PC-3 (cell line): ENCODE data around the gene PTGER2. TPM values are rescaled to one million over a fixed set of nuclear protein-coding genes. Genes with fewer than 3 reads are reported as not detected.

Source experiments
- ATAC-seq: fragments of 200-7000 bp; cut with Tn5 transposase; 2 replicates; pipeline ENCODE4 v1.9.1; 2020; ENCODE audit warnings: mild to moderate bottlenecking, moderate library complexity
- BruUV-seq: library from RNA; stranded (reverse); fragments of 400-500 nt; replicated peaks from 2 replicates; lab custom pipeline; 2021; lab: Mats Ljungman, UMichigan
- CTCF ChIA-PET: fragments of 300-600 bp; sonication (Branson Sonifier 250); formaldehyde crosslinking; loops from one replicate; lab custom pipeline; 2022; ENCODE audit warnings: antibody characterized with exemption; lab: Charles Lee
- POLR2A ChIA-PET: fragments of 300-600 bp; sonication (Branson Sonifier 250); formaldehyde crosslinking; loops from one replicate; lab custom pipeline; 2022; ENCODE audit warnings: antibody characterized with exemption; ENCODE audit not compliant: unreplicated experiment; lab: Charles Lee
- DNase-seq: peaks from one replicate; pipeline ENCODE4 v3.0.0-alpha.2; 2015
- H2AFZ ChIP-seq: fragments of 300-600 bp; sonication (generic); 2 replicates; pipeline ENCODE4 v1.6.0; 2016; ENCODE audit warnings: antibody characterized with exemption, low read length
- H3F3A ChIP-seq: fragments of 300-600 bp; sonication (generic); one replicate; pipeline ENCODE4 v1.6.0; 2017; ENCODE audit warnings: antibody characterized with exemption, low read length, control low read depth, mild to moderate bottlenecking; ENCODE audit not compliant: unreplicated experiment
- H3K27ac ChIP-seq: fragments of 300-600 bp; sonication (generic); 2 replicates; pipeline ENCODE4 v1.5.1; 2016; ENCODE audit warnings: mild to moderate bottlenecking, low read length
- H3K27me3 ChIP-seq: fragments of 300-600 bp; sonication (generic); 2 replicates; pipeline ENCODE4 v1.6.1; 2016; ENCODE audit warnings: low read length, mixed read lengths
- H3K36me3 ChIP-seq: fragments of 300-600 bp; sonication (generic); 2 replicates; pipeline ENCODE4 v1.6.1; 2016; ENCODE audit warnings: low read depth, mixed run types, low read length, mixed read lengths
- H3K4me1 ChIP-seq: fragments of 300-600 bp; sonication (generic); 2 replicates; pipeline ENCODE4 v1.5.1; 2016; ENCODE audit warnings: low read length; ENCODE audit not compliant: insufficient read depth
- H3K4me2 ChIP-seq: fragments of 300-600 bp; sonication (generic); 2 replicates; pipeline ENCODE4 v1.6.0; 2016; ENCODE audit warnings: low read length
- H3K4me3 ChIP-seq: fragments of 300-600 bp; sonication (generic); 2 replicates; pipeline ENCODE4 v1.5.1; 2016; ENCODE audit warnings: mild to moderate bottlenecking, low read length, mixed read lengths
- H3K79me2 ChIP-seq: fragments of 300-600 bp; sonication (generic); 2 replicates; pipeline ENCODE4 v1.6.1; 2017; ENCODE audit warnings: low read length, mixed read lengths
- H3K9ac ChIP-seq: fragments of 300-600 bp; sonication (generic); 2 replicates; pipeline ENCODE4 v1.6.0; 2016; ENCODE audit warnings: mild to moderate bottlenecking, low read length
- H3K9me2 ChIP-seq: fragments of 300-600 bp; sonication (generic); replicated peaks from 2 replicates; pipeline ENCODE4 v1.6.1; 2016; ENCODE audit warnings: mixed run types, low read length, mixed read lengths
- H3K9me3 ChIP-seq: fragments of 300-600 bp; sonication (generic); 2 replicates; pipeline ENCODE4 v1.6.1; 2016; ENCODE audit warnings: low read length, mixed read lengths
- H4K20me1 ChIP-seq: fragments of 300-600 bp; sonication (generic); 2 replicates; pipeline ENCODE4 v1.6.1; 2016; ENCODE audit warnings: low read length, mixed read lengths
- EZH2 ChIP-seq: fragments of 300-600 bp; sonication (generic); IDR thresholded peaks from one replicate; pipeline ENCODE4 v1.6.1; 2017; ENCODE audit warnings: antibody characterized with exemption, mild to moderate bottlenecking, low read length; ENCODE audit not compliant: unreplicated experiment
- EZH2phosphoT487 ChIP-seq: fragments of 300-600 bp; sonication (generic); IDR thresholded peaks from 2 replicates; pipeline ENCODE4 v1.6.1; 2018; ENCODE audit warnings: mild to moderate bottlenecking, antibody characterized with exemption, low read length, borderline replicate concordance
- intact Hi-C: fragments of 100-400 bp; cut with micrococcal nuclease; formaldehyde crosslinking; loops from 2 replicates; pipeline ENCODE4 v1.9.0; 2023
- total RNA-seq: library from RNA; depleted of rRNA; stranded (reverse); fragments of >200 nt; gene quantifications from 2 replicates; pipeline ENCODE4 v1.2.3, GENCODE V29; 2014
- TF ChIP-seq, protein P1 (sequence below): fragments of 300-600 bp; sonication (generic); conservative IDR thresholded peaks from 2 replicates; pipeline ENCODE4 v1.5.1; 2017; ENCODE audit warnings: antibody characterized with exemption, low read depth, mild to moderate bottlenecking, low read length

Gene PTGER2
- total RNA-seq, 1 experiment from 2014 or later, result 4.7 TPM

DNA sequence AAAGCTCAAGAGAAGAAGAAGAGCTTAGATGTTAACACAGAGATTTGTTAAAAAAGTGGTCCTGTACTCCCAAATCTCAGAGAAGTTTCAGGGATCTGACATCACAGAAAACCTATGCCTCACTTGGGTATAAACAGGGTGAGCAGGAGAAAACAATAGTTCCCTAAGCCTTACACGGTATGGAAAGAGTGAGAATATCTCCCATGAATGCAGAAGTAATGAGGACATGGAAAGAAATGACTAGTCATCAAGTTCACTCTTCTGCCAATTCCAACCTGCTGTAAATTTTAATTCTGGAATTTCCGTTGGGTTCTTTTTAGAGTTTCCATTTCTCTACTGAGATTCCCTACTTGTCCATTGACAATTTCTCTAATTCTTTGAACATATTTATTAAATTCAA, 6.2 kb upstream of the PTGER2 start:
- no peak for DNase-seq
- no peak overlapping the region for H3K27ac ChIP-seq
- ChIA-PET CTCF (no interaction called here), POLR2A (no interaction called here)
- H3K36me3 ChIP-seq, result no peaks in the 10 kb centered on the region
- H3K4me1 ChIP-seq, result 0 out of 2 replicates have a peak, but pooled peaks cover under 1% of the 10 kb centered on the region
- intact Hi-C loops, result no loop called here
- H4K20me1 ChIP-seq, result no peaks in the 10 kb centered on the region
- no peaks in the 10 kb centered on the region for H3F3A ChIP-seq
- H3K9ac ChIP-seq, result no peak overlapping the region
- no peak overlapping the region for H2AFZ ChIP-seq
- H3K4me2 ChIP-seq, result no peak overlapping the region
- ATAC-seq, result no peak
- H3K9me3 ChIP-seq, result no peaks in the 10 kb centered on the region
- H3K9me2 ChIP-seq, result no peaks in the 10 kb centered on the region
- H3K79me2 ChIP-seq, result no peaks in the 10 kb centered on the region
- no TSS peak for BruUV-seq
- no peak overlapping the region for H3K4me3 ChIP-seq
- no peaks in the 10 kb centered on the region for H3K27me3 ChIP-seq
- TF ChIP-seq, protein P1, sequence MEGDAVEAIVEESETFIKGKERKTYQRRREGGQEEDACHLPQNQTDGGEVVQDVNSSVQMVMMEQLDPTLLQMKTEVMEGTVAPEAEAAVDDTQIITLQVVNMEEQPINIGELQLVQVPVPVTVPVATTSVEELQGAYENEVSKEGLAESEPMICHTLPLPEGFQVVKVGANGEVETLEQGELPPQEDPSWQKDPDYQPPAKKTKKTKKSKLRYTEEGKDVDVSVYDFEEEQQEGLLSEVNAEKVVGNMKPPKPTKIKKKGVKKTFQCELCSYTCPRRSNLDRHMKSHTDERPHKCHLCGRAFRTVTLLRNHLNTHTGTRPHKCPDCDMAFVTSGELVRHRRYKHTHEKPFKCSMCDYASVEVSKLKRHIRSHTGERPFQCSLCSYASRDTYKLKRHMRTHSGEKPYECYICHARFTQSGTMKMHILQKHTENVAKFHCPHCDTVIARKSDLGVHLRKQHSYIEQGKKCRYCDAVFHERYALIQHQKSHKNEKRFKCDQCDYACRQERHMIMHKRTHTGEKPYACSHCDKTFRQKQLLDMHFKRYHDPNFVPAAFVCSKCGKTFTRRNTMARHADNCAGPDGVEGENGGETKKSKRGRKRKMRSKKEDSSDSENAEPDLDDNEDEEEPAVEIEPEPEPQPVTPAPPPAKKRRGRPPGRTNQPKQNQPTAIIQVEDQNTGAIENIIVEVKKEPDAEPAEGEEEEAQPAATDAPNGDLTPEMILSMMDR, result no peak
- TF ChIP-seq EZH2 (no peak), EZH2phosphoT487 (no peak)

- no peaks in the 10 kb centered on the region for H3K79me2 ChIP-seq
- no peak overlapping the region for H3K9ac ChIP-seq
- intact Hi-C loops, result no loop called here
- no peaks in the 10 kb centered on the region for H3K27me3 ChIP-seq
- DNase-seq (no peak), ATAC-seq (no peak)
- H3K9me2 ChIP-seq, result no peaks in the 10 kb centered on the region
- no peaks in the 10 kb centered on the region for H3K9me3 ChIP-seq
- H3F3A ChIP-seq, result no peaks in the 10 kb centered on the region
- ChIA-PET POLR2A (no interaction called here), CTCF (no interaction called here)
- no peaks in the 10 kb centered on the region for H4K20me1 ChIP-seq
- no peaks in the 10 kb centered on the region for H3K36me3 ChIP-seq
- TF ChIP-seq, protein P1, result no peak
- TF ChIP-seq EZH2 (no peak), EZH2phosphoT487 (no peak)
- H3K4me2 ChIP-seq, result no peak overlapping the region
- H3K4me3 ChIP-seq, result no peak overlapping the region
- no peak overlapping the region for H2AFZ ChIP-seq
- peaks cover 10% of the 10 kb centered on the region for H3K4me1 ChIP-seq
- H3K27ac ChIP-seq, result no peak overlapping the region
- no TSS peak for BruUV-seq
These were observed 3.6 kb upstream of the PTGER2 start for GRCh38 chr14:52310541-52310940.

GRCh38 chr14:52312931-52313355, 1.2 kb upstream of the PTGER2 start:
- Histone ChIP-seq H3K9ac (no peak overlapping the region), H3K9me3 (no peaks in the 10 kb centered on the region), H3K27ac (no peak overlapping the region), H4K20me1 (no peaks in the 10 kb centered on the region), H3K4me1 (peaks cover 10% of the 10 kb centered on the region), H3K9me2 (no peaks in the 10 kb centered on the region), H3K4me2 (peak overlapping the region; percentile 90; the same call in 1 of the 2 replicates), H3K4me3 (no peak overlapping the region), H2AFZ (no peak overlapping the region), H3F3A (no peaks in the 10 kb centered on the region), H3K27me3 (no peaks in the 10 kb centered on the region), H3K36me3 (no peaks in the 10 kb centered on the region), H3K79me2 (no peaks in the 10 kb centered on the region)
- ATAC-seq, result no peak
- CTCF ChIA-PET, result no interaction called here
- BruUV-seq, result no TSS peak
- intact Hi-C loops, result no loop called here
- TF ChIP-seq, protein P1, result no peak
- no peak for TF ChIP-seq EZH2
- no peak for TF ChIP-seq EZH2phosphoT487
- POLR2A ChIA-PET, result no interaction called here
- no peak for DNase-seq
